Body of pancreas (tissue), 4 donors: Measurements from ENCODE around the gene USP11. TPM values are rescaled to one million over a fixed set of nuclear protein-coding genes. Genes with fewer than 3 reads are reported as not detected.

Experiments used
- ATAC-seq: fragments of 150-250 bp; one replicate; pipeline ENCODE4 v1.9.1; 2016
- DNase-seq, 4 donors: peaks; one replicate each; pipeline ENCODE4 v3.0.0-alpha.2; 2019
- H3K27ac ChIP-seq, 4 donors: fragments of 200-600 bp; sonication (generic); 1 replicate in 3 of 4; 2 replicates in 1 of 4; pipeline versions ENCODE4 v1.5.1 to v1.6.1; 2016 to 2019; ENCODE audit warnings: mild to moderate bottlenecking in 1 of 4, mixed read lengths in 1 of 4, moderate library complexity in 1 of 4
- H3K27me3 ChIP-seq, 2 donors: fragments of 200-600 bp; sonication (generic); one replicate each; pipeline ENCODE4 v1.6.0; 2016; ENCODE audit warnings: mild to moderate bottlenecking in 1 of 2
- H3K36me3 ChIP-seq, 2 donors: fragments of 200-600 bp; sonication (generic); replicated peaks in 1 of 2; 2 replicates each; pipeline ENCODE4 v1.5.1; 2016; ENCODE audit warnings: low read depth in 2 of 2; ENCODE audit not compliant: insufficient read depth in 1 of 2
- H3K4me1 ChIP-seq: fragments of 200-600 bp; sonication (generic); one replicate; pipeline ENCODE4 v1.6.0; 2016
- H3K4me3 ChIP-seq, 2 donors: fragments of 200-600 bp; sonication (generic); 1 replicate in 1 of 2; 2 replicates in 1 of 2; pipeline ENCODE4 v1.5.1; 2016 to 2019
- H3K9me3 ChIP-seq, 3 donors: fragments of 200-600 bp; sonication (generic); 1 replicate in 2 of 3; 2 replicates in 1 of 3; pipeline ENCODE4 v1.5.1; 2016
- POLR2A ChIP-seq, 3 donors: fragments of 450-650 bp; IDR thresholded peaks; one replicate each; pipeline ENCODE4 v1.6.1; 2016; ENCODE audit warnings: antibody characterized with exemption in 3 of 3, mild to moderate bottlenecking in 2 of 3
- WGBS, 2 donors: methylation state at CpG; one replicate each; pipeline ENCODE4 v1.1.5; 2017; 5-methylcytosine and 5-hydroxymethylcytosine counted together
- intact Hi-C: fragments of 100-400 bp; cut with DNase I; formaldehyde crosslinking; loops from one replicate; pipeline ENCODE4 v1.15.1; 2023
- total RNA-seq, 2 donors: library from RNA; depleted of rRNA; stranded (reverse); fragments of >200 nt; gene quantifications; one replicate each; pipeline ENCODE4 v1.1.0, GENCODE V29; 2016
- TF ChIP-seq, protein P1 (sequence below), 7 experiments: fragments of 450-650 bp in 4 of 7; fragments of 200-600 bp in 3 of 7; sonication (generic) in 3 of 7; IDR thresholded peaks; one replicate each; pipeline ENCODE4 v1.5.1; 2016 to 2019; ENCODE audit warnings: antibody characterized with exemption in 7 of 7

The USP11 gene
- total RNA-seq, 2 donors from 2014 or later, result 23.1 to 33.3 TPM

GRCh38 chrX:47231167-47231566, 1.6 kb upstream of the USP11 start:
- WGBS, 2 donors, result 57 to 75% methylated on average over 2 of the region's 2 CpGs
- DNase-seq, result no peak
- peaks cover 8% of the 10 kb centered on the region for H3K4me1 ChIP-seq
- intact Hi-C loops, result no loop called here
- H3K27ac ChIP-seq, result peak overlapping the region in 1 of 4 donors; percentile 25
- TF ChIP-seq, protein P1, sequence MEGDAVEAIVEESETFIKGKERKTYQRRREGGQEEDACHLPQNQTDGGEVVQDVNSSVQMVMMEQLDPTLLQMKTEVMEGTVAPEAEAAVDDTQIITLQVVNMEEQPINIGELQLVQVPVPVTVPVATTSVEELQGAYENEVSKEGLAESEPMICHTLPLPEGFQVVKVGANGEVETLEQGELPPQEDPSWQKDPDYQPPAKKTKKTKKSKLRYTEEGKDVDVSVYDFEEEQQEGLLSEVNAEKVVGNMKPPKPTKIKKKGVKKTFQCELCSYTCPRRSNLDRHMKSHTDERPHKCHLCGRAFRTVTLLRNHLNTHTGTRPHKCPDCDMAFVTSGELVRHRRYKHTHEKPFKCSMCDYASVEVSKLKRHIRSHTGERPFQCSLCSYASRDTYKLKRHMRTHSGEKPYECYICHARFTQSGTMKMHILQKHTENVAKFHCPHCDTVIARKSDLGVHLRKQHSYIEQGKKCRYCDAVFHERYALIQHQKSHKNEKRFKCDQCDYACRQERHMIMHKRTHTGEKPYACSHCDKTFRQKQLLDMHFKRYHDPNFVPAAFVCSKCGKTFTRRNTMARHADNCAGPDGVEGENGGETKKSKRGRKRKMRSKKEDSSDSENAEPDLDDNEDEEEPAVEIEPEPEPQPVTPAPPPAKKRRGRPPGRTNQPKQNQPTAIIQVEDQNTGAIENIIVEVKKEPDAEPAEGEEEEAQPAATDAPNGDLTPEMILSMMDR (IDR thresholded peaks at IDR 0.05), result no peak
- no peak for TF ChIP-seq POLR2A (IDR thresholded peaks at IDR 0.05)
- no peaks in the 10 kb centered on the region for H3K9me3 ChIP-seq
- peaks cover 0 to 9% of the 10 kb centered on the region in 2 donors for H3K36me3 ChIP-seq
- H3K27me3 ChIP-seq, result no peaks in the 10 kb centered on the region
- ATAC-seq, result no peak
- H3K4me3 ChIP-seq, result no peak overlapping the region

- Histone ChIP-seq H3K27ac (peak overlapping the region; percentile 85 to 98 (median 96)), H3K36me3 (peaks cover 0 to 1% of the 10 kb centered on the region in 2 donors), H3K4me1 (peaks cover 8% of the 10 kb centered on the region), H3K4me3 (no peak overlapping the region), H3K27me3 (no peaks in the 10 kb centered on the region), H3K9me3 (no peaks in the 10 kb centered on the region)
- ATAC-seq (no peak), DNase-seq (no peak)
- intact Hi-C loops, result no loop called here
- 50 to 57% methylated on average over 3 to 8 of the region's 8 CpGs for WGBS, 2 donors
- TF ChIP-seq, protein P1 (IDR thresholded peaks at IDR 0.05), result no peak
- no peak for TF ChIP-seq POLR2A (IDR thresholded peaks at IDR 0.05)
These were observed 509 bp upstream of the USP11 start for GRCh38 chrX:47232197-47232802.

DNA sequence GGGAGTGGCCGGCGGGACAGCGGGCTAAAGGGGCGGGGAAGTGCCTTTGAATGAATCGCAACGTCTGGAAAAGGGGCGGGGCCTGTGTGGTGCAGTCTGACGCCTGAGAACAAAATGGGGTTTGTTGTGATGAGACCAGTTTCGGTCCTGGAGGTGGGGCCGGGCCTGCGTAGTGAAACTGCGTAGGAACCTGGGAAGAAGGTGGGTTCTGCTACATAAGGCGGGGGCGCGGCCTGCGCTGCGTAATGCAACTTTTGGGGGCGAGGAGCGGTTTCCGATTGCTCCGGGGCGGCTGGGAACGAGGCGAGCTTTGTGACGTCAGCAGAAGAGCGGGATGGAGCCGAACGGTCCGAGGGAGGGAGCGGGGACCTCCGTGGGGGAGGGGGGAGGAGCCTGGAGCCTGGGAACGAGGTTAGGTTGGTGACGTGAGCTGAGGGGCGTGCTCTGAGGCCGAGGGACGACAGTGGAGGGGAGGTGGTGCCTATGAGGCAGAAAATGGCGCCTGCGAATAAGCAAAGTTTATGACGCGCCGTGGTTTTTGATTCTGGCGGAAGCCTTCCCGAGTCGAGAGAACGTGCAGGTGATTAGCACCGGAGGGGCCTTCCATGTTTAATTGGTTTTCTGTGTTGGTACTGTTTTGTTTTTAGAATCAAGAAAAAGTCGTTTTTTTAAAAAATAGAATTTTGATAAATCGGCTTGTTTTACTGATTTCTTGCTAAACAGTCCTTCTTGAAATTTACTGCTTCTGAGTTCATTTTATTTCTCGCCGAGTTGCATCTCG, 714 bp downstream of the USP11 start:
- Histone ChIP-seq H3K36me3 (peaks cover 0 to 1% of the 10 kb centered on the region in 2 donors), H3K27ac (peak overlapping the region; percentile 85 to 98 (median 96)), H3K4me3 (peak overlapping the region in 1 of 2 donors; percentile 9), H3K27me3 (no peaks in the 10 kb centered on the region), H3K4me1 (peaks cover 8% of the 10 kb centered on the region), H3K9me3 (no peaks in the 10 kb centered on the region)
- DNase-seq (peak; percentile 94 to 97 (median 96)), ATAC-seq (peak; percentile 94)
- TF ChIP-seq, protein P1 (IDR thresholded peaks at IDR 0.05), result no peak
- TF ChIP-seq POLR2A (IDR thresholded peaks at IDR 0.05), result peak in 2 of 3 donors; percentile 45 to 57
- WGBS, 2 donors, result 0 to 1% methylated on average over 25 to 27 of the region's 51 CpGs
- intact Hi-C loops, result no loop called here

DNA sequence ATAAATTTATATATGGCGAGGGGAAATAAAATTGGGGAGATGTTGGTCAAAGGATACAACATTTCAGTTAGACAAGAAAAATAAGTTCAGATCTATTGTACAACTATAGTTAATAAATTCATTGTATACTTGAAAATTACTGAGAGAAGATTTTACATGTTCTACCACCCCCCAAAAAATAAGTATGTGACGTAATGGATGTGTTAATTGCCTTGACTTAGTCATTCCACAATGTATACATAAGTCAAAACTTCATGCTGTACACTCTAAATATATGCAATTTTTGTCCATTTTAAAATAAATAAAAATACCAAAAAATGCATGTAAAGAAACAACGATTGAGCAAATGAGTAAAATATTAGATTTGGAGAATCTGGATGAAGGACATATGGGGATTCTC, 1.8 kb downstream of the USP11 start:
- TF ChIP-seq, protein P1 (IDR thresholded peaks at IDR 0.05), result no peak
- no peak for TF ChIP-seq POLR2A (IDR thresholded peaks at IDR 0.05)
- H3K4me3 ChIP-seq, result no peak overlapping the region
- WGBS, 2 donors, result 38 to 43% methylated on average over 3 of the region's 3 CpGs
- ATAC-seq (no peak), DNase-seq (no peak)
- H3K27ac ChIP-seq, result peak overlapping the region in 2 of 4 donors; percentile 94 to 98
- H3K9me3 ChIP-seq, result no peaks in the 10 kb centered on the region
- intact Hi-C loops, result no loop called here
- no peaks in the 10 kb centered on the region for H3K27me3 ChIP-seq
- H3K4me1 ChIP-seq, result peaks cover 8% of the 10 kb centered on the region
- no peaks in the 10 kb centered on the region for H3K36me3 ChIP-seq
